Keratinocyte (primary cell): ENCODE data around the gene PTPRD.

Source experiments
- EZH2 ChIP-seq: IDR thresholded peaks from one replicate; pipeline ENCODE4 v1.6.1; 2012; ENCODE audit warnings: inconsistent platforms, mild to moderate bottlenecking, low read length, moderate library complexity
- TF ChIP-seq, protein P1 (sequence below), 3 experiments: IDR thresholded peaks in 1 of 3; conservative IDR thresholded peaks in 1 of 3; optimal IDR thresholded peaks in 1 of 3; 2 replicates in 2 of 3; 3 replicates in 1 of 3; pipeline versions ENCODE3 to v1.5.1; 2011; ENCODE audit warnings: low read length in 3 of 3, mild to moderate bottlenecking in 3 of 3, moderate library complexity in 2 of 3, control low read depth in 1 of 3, inconsistent platforms in 1 of 3; ENCODE audit not compliant: insufficient read depth in 2 of 3; ENCODE audit errors: extremely low read depth in 1 of 3

DNA sequence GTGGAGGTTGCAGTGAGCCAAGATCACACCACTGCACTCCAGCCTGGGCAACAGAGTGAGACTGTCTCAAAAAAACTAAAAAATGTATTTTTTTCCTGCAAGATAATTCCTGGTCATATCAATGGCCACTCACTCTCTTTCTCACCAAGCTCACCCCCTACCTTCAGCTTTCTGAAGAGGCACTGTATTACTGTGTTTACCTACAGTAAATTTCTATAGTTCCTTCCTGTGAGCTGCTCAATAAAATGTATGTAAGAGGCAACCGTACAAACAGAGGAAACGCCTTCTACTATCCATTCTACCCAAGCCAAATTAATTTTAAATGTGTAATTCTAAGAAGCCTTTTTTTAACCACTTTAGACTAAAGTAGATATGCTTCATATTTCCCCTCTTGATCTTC, 1883.9 kb downstream of the PTPRD start:
- TF ChIP-seq, protein P1, sequence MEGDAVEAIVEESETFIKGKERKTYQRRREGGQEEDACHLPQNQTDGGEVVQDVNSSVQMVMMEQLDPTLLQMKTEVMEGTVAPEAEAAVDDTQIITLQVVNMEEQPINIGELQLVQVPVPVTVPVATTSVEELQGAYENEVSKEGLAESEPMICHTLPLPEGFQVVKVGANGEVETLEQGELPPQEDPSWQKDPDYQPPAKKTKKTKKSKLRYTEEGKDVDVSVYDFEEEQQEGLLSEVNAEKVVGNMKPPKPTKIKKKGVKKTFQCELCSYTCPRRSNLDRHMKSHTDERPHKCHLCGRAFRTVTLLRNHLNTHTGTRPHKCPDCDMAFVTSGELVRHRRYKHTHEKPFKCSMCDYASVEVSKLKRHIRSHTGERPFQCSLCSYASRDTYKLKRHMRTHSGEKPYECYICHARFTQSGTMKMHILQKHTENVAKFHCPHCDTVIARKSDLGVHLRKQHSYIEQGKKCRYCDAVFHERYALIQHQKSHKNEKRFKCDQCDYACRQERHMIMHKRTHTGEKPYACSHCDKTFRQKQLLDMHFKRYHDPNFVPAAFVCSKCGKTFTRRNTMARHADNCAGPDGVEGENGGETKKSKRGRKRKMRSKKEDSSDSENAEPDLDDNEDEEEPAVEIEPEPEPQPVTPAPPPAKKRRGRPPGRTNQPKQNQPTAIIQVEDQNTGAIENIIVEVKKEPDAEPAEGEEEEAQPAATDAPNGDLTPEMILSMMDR (optimal IDR thresholded peaks at IDR 0.05 in 1 of 3, IDR thresholded peaks at IDR 0.05 in 1 of 3, conservative IDR thresholded peaks at IDR 0.05 in 1 of 3; ENCODE audit: extremely low read depth in 1 of 3, insufficient read depth in 2 of 3, low read length in 3 of 3), result no peak
- no peak for TF ChIP-seq EZH2
